Activated CD4-positive, alpha-beta T cell treated with anti-CD3 and anti-CD28 coated beads, Interleukin-2, amount 50 U/mL, for 4 hours (primary cell): ENCODE results near the gene PKD1.

Source experiments
- DNase-seq, 2 experiments: peaks; one replicate each; pipeline ENCODE4 v3.0.0-alpha.2; 2020

Gene PKD1

DNA sequence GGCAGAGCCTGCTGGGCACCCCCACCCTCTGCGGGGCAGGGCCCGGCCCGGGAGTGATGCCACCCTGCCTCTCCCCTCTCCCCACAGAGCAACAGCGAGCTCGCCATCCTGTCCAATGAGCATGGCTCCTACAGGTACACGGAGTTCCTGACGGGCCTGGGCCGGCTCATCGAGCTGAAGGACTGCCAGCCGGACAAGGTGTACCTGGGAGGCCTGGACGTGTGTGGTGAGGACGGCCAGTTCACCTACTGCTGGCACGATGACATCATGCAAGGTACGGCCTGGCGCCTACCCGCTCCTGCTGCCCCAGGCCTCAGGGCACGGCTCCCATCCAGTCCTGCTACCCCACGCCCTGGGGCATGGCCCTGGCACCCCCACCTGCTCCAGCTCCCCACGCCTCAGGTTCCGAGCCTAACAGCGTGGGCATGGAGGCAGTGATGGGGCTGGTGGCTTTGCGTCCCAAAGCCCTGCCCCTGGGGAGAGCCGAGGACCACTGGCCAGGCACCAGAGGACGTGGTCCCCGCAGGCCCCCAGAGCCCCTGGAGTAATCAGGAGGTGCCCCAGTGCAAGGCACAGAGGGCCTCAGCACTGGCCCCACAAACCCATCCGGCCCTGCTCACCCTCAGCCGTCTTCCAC is 49.5 kb downstream of the PKD1 start:
- no peak for DNase-seq

DNA sequence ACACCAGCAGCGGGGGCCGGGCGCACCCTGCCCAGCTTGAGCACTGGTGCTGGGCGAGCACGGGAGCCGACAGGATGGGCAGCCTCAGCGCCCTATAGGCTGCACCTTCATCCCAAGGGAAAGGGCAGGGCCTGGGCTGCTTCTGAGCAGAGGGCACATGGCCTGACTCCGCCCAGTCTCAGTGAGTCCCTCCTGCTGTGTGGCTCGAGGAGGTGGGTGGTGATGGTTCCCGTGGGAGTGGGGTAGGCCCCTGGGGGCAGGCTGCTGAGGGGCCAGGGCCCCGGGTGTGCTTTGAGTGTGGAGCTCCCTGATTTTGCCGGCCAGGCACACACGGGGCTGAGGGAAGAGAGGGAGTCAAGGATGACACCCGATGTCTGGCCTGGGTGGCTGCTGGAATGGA is 50.0 kb downstream of the PKD1 start:
- DNase-seq = no peak

DNA sequence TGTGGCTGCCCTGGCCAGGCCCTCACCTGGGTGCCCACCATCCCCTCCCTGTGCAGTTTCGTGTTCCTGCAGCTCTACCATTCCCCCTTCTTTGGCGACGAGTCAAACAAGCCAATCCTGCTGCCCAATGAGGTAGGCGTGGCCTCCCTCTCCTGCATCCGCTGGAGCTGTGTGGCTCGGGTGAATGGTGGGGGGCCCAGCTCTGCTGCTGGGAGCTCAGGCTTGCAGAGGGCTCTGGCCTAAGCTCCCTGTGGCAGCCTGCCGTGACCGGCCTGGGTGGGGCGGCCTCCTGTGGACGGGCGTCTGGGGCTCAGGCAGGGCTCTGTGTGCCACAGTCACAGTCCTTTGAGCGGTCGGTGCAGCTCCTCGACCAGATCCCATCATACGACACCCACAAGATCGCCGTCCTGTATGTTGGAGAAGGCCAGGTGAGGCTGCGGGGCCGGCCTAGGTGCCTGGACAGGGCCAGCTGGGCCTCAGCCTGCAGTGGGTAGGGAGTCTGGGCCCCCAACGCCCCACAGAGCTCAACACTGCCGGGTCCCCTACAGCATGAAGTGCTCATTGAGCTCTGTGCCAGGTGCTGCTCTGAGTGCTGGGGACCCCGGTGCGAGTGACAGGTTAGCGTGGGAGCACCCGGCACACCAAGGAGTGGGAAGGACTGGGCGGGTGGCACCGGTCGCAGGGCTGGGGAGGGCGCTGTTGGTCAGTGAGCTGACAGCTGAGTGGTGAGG is 50.6 kb downstream of the PKD1 start:
- DNase-seq = no peak

- DNase-seq = no peak
Measured at GRCh38 chr16:2083876-2084780, 51.6 kb downstream of the PKD1 start.

GRCh38 chr16:2083409-2083808 is 52.3 kb downstream of the PKD1 start:
- no peak for DNase-seq

- no peak for DNase-seq
Measured at GRCh38 chr16:2082983-2083364, 52.7 kb downstream of the PKD1 start.

GRCh38 chr16:2082171-2082982 is 53.3 kb downstream of the PKD1 start:
- DNase-seq = no peak

- no peak for DNase-seq
Measured at GRCh38 chr16:2081201-2082084, 54.3 kb downstream of the PKD1 start.

- no peak for DNase-seq
Measured at GRCh38 chr16:2079991-2080390, 55.7 kb downstream of the PKD1 start.

- no peak for DNase-seq
Measured at GRCh38 chr16:2079311-2079800, 56.3 kb downstream of the PKD1 start.

DNA sequence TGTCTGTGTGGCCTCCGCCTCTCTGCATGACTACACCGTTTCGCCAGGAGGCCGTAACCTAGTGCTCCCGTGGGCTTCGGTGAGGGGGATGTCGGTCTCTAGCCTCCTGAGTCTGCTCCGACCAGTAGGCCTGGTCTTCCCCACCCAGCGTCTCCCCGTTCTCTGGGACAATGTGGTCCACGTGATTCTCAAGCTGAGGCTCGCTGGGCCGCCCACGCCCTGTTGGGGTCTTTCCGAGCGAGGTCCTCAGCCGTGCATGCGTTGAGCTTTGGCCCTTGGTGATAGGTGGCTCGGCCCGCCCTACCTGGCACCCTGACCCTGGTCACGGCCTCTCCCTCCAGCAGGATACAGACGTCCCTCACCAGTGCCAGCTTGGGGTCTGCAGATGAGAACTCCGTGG is 57.0 kb downstream of the PKD1 start:
- no peak for DNase-seq

DNA sequence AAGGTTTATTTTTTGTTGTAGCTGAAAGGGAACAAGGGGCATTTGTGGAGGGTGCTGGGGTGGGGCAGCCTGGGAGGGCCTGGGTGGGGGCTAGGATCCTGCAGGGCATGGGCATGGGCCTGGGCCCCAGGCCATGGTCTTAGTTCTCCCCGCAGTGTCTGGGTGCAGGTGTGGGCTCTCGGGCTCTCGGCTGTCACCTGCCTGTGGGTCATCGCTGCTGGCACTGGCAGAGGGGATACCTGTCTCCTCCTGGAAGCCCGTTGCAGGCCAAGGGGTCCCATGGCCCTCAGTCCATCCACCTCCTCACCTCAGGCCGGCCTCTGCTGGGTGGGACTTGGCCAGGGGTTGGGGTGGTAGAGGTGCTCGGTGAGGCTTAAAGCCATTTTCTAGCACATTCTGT is 57.6 kb downstream of the PKD1 start:
- no peak for DNase-seq

- DNase-seq = no peak
Measured at GRCh38 chr16:2077696-2078095, 58.0 kb downstream of the PKD1 start.

DNA sequence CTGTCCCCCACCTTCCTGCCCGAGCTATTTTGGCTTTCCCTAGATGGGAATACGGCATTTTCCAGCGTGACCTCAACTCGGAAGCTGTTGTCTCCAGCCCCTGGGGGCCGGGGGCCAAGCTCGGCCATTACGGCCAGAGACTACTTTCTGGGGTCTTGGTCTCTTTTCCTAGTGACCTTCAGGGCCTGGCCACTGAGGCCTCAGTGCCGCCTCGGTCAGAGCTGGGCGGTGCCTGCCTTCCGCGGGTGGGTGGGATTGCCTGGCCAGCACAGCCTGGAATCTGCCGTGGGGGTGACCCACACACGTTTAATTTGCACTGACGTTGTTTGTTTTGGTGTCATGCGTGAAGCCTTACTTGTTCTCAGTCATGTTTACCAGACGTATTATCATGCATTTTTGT is 58.7 kb downstream of the PKD1 start:
- DNase-seq = no peak

GRCh38 chr16:2076072-2076865 is 59.4 kb downstream of the PKD1 start:
- DNase-seq = no peak

- DNase-seq = no peak
Measured at GRCh38 chr16:2075631-2076030, 60.1 kb downstream of the PKD1 start.

GRCh38 chr16:2074071-2074470 is 61.6 kb downstream of the PKD1 start:
- DNase-seq = no peak

DNA sequence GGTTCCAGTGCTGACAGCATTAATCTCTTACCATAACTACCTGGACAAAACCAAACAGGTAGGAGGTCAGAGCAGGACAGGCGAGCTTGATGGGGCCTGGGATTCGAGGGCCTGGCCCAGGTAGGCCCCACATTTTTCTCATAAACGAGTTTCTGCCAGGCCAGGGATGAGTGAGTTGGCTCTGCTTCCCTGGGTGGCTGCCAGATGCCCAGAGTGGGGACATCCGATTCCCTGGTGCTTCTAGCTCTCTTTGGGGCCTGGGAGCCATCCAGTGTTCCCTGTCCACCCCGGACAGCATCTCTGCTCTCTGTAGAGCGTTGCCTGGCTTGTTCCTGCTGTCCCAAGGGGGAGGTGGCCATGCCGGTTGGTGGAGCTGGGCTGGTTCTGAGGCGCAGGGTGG is 62.8 kb downstream of the PKD1 start:
- no peak for DNase-seq

DNA sequence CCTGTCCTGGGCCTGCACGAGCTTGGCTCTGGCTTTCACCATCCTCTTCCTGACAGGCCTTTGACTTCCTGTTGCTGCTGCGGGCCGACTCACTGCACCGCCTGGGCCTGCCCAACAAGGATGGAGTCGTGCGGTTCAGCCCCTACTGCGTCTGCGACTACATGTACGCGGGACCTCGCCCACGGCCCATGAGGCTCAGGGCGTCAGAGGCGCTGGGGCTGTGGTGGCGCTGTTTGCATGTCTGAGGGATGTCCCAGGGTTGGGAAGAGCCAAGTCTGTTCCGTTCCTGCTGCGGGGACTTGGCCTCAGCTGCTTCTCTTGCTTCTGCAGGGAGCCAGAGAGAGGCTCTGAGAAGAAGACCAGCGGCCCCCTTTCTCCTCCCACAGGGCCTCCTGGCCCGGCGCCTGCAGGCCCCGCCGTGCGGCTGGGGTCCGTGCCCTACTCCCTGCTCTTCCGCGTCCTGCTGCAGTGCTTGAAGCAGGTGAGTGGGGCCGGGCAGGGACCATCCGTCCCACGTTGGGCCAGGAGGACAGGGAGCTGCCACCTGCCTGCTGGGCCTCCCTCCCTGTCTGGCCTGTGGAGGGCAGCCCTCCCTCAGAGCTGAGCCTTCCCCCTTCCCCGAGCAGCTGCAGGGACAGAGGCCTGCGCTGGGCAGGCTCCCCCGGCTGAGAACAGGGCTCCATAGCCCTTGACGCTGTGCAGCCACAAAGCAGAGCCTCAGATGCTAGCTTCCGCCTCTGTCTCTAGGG is 64.1 kb downstream of the PKD1 start:
- DNase-seq = no peak
